ENCODE measurements around the gene PSMB2. TPM values are rescaled to one million over a fixed set of nuclear protein-coding genes. Genes with fewer than 3 reads are reported as not detected.

Gene PSMB2
- total RNA-seq, 2 experiments from 2014 or later: 28.7 to 86.3 TPM

GRCh38 chr1:35600593-35600992, 40.7 kb downstream of the PSMB2 start:
- Histone ChIP-seq H2AFZ (ENCODE audit: low read length) (no peak overlapping the region), H3K4me2 (ENCODE audit: low read length) (no peak overlapping the region), H3K9me3 (ENCODE audit: low read length) (no peaks in the 10 kb centered on the region), H3K36me3 (ENCODE audit: insufficient read depth, low read length) (peaks cover 68% of the 10 kb centered on the region), H3K27ac (ENCODE audit: low read depth, low read length, poor library complexity, severe bottlenecking) (no peak overlapping the region), H4K20me1 (ENCODE audit: insufficient read depth, low read length) (peaks cover under 1% of the 10 kb centered on the region; the same call in 1 of the 2 replicates), H3K4me1 (ENCODE audit: insufficient read depth, low read length, poor library complexity, severe bottlenecking) (no peaks in the 10 kb centered on the region), H3K9me2 (ENCODE audit: insufficient read depth, low read length) (no peaks in the 10 kb centered on the region), H3K4me3 (ENCODE audit: low read depth, low read length, poor library complexity, severe bottlenecking) (no peak overlapping the region), H3K79me2 (ENCODE audit: insufficient read depth, low read depth, low read length) (no peaks in the 10 kb centered on the region)
- ChIA-PET CTCF (ENCODE audit: unreplicated experiment) (no interaction called here), POLR2A (no interaction called here)
- no peak for TF ChIP-seq EZH2phosphoT487 (IDR thresholded peaks at IDR 0.05; ENCODE audit: borderline replicate concordance, low read depth, low read length)
- TF ChIP-seq CTCF (conservative IDR thresholded peaks at IDR 0.05; ENCODE audit: low read length): no peak
- DNase-seq (ENCODE audit: low spot score): no peak
- intact Hi-C loops (cut with micrococcal nuclease; ENCODE audit: unreplicated experiment): no loop called here
- no TSS peak for BruUV-seq (replicated peaks)

GRCh38 chr1:35599411-35599810, 41.9 kb downstream of the PSMB2 start:
- H3K9me3 ChIP-seq (ENCODE audit: low read length): no peaks in the 10 kb centered on the region
- H3K4me2 ChIP-seq (ENCODE audit: low read length): no peak overlapping the region
- no TSS peak for BruUV-seq (replicated peaks)
- no peak overlapping the region for H2AFZ ChIP-seq (ENCODE audit: low read length)
- no peaks in the 10 kb centered on the region for H3K4me1 ChIP-seq (ENCODE audit: insufficient read depth, low read length, poor library complexity, severe bottlenecking)
- no peaks in the 10 kb centered on the region for H3K9me2 ChIP-seq (ENCODE audit: insufficient read depth, low read length)
- no peak overlapping the region for H3K4me3 ChIP-seq (ENCODE audit: low read depth, low read length, poor library complexity, severe bottlenecking)
- TF ChIP-seq CTCF (conservative IDR thresholded peaks at IDR 0.05; ENCODE audit: low read length) (no peak), EZH2phosphoT487 (IDR thresholded peaks at IDR 0.05; ENCODE audit: borderline replicate concordance, low read depth, low read length) (no peak)
- no peak overlapping the region for H3K27ac ChIP-seq (ENCODE audit: low read depth, low read length, poor library complexity, severe bottlenecking)
- no peaks in the 10 kb centered on the region for H4K20me1 ChIP-seq (ENCODE audit: insufficient read depth, low read length)
- POLR2A ChIA-PET: no interaction called here
- peaks cover 59% of the 10 kb centered on the region for H3K36me3 ChIP-seq (ENCODE audit: insufficient read depth, low read length)
- intact Hi-C loops (cut with micrococcal nuclease; ENCODE audit: unreplicated experiment): no loop called here
- CTCF ChIA-PET (ENCODE audit: unreplicated experiment): interaction anchor here (0.6 kb wide), 1 partner anchor 1181 kb away, joined by 3 read pairs; no protein-coding TSS in a partner anchor
- no peaks in the 10 kb centered on the region for H3K79me2 ChIP-seq (ENCODE audit: insufficient read depth, low read depth, low read length)
- no peak for DNase-seq (ENCODE audit: low spot score)

- intact Hi-C loops (cut with micrococcal nuclease; ENCODE audit: unreplicated experiment): no loop called here
- TF ChIP-seq EZH2phosphoT487 (IDR thresholded peaks at IDR 0.05; ENCODE audit: borderline replicate concordance, low read depth, low read length) (no peak), CTCF (conservative IDR thresholded peaks at IDR 0.05; ENCODE audit: low read length) (no peak)
- Histone ChIP-seq H3K4me2 (ENCODE audit: low read length) (no peak overlapping the region), H2AFZ (ENCODE audit: low read length) (no peak overlapping the region), H3K9me3 (ENCODE audit: low read length) (no peaks in the 10 kb centered on the region), H4K20me1 (ENCODE audit: insufficient read depth, low read length) (no peaks in the 10 kb centered on the region), H3K36me3 (ENCODE audit: insufficient read depth, low read length) (peaks cover 53% of the 10 kb centered on the region), H3K4me1 (ENCODE audit: insufficient read depth, low read length, poor library complexity, severe bottlenecking) (no peaks in the 10 kb centered on the region), H3K27ac (ENCODE audit: low read depth, low read length, poor library complexity, severe bottlenecking) (no peak overlapping the region), H3K4me3 (ENCODE audit: low read depth, low read length, poor library complexity, severe bottlenecking) (no peak overlapping the region), H3K79me2 (ENCODE audit: insufficient read depth, low read depth, low read length) (no peaks in the 10 kb centered on the region), H3K9me2 (ENCODE audit: insufficient read depth, low read length) (no peaks in the 10 kb centered on the region)
- no TSS peak for BruUV-seq (replicated peaks)
- POLR2A ChIA-PET: no interaction called here
- no peak for DNase-seq (ENCODE audit: low spot score)
- CTCF ChIA-PET (ENCODE audit: unreplicated experiment): interaction anchor here (0.6 kb wide), 1 partner anchor 1181 kb away, joined by 3 read pairs; no protein-coding TSS in a partner anchor
These were observed 42.4 kb downstream of the PSMB2 start for GRCh38 chr1:35598895-35599294.
